Left lung (tissue), 10 donors: Measurements from ENCODE around the gene BOLA3. TPM values are rescaled to one million over a fixed set of nuclear protein-coding genes. Genes with fewer than 3 reads are reported as not detected.
"Not testable (repeated sequence)": the region's sequence is repeated elsewhere in the genome, so short reads cannot be mapped to it uniquely, and the experiment has no call there.

ENCODE experiments used
- ATAC-seq: fragments of 200-7000 bp; cut with Tn5 transposase; one replicate; pipeline ENCODE4 v1.9.1; 2020; ENCODE audit warnings: moderate library complexity
- DNase-seq, 4 donors: peaks; one replicate each; pipeline ENCODE4 v3.0.0-alpha.2; 2013 to 2020
- H3K27ac ChIP-seq, 2 donors: fragments of 200-600 bp; sonication (generic) in 1 of 2; one replicate each; pipeline versions ENCODE4 v1.5.0 to v1.8.0; 2020 to 2021
- H3K27me3 ChIP-seq, 2 donors: fragments of 200-600 bp; sonication (generic) in 1 of 2; one replicate each; pipeline versions ENCODE4 v1.5.0 to v1.8.0; 2020 to 2021
- H3K36me3 ChIP-seq, 2 donors: fragments of 200-600 bp; sonication (generic) in 1 of 2; one replicate each; pipeline versions ENCODE4 v1.5.0 to v1.8.0; 2020 to 2021
- H3K4me1 ChIP-seq, 2 donors: fragments of 200-600 bp; one replicate each; pipeline ENCODE4 v1.8.0; 2021
- H3K4me3 ChIP-seq, 2 donors: fragments of 200-600 bp; sonication (generic) in 1 of 2; one replicate each; pipeline versions ENCODE4 v1.5.0 to v1.8.0; 2020 to 2021; ENCODE audit warnings: mild to moderate bottlenecking in 1 of 2
- H3K9me3 ChIP-seq, 2 donors: fragments of 200-600 bp; sonication (generic) in 1 of 2; one replicate each; pipeline versions ENCODE4 v1.5.0 to v1.8.0; 2020 to 2021
- intact Hi-C, 2 donors: fragments of 100-400 bp; cut with DNase I; formaldehyde crosslinking; loops; one replicate each; pipeline versions ENCODE4 v1.11.2 to v1.14.2; 2022
- polyA plus RNA-seq, 6 donors: library from polyadenylated mRNA; unstranded; fragments of 120-200 nt; gene quantifications; one replicate each; pipeline ENCODE4 v1.2.1, GENCODE V29; 2013; ENCODE audit not compliant: insufficient read length in 6 of 6
- total RNA-seq, 2 donors: library from RNA; stranded (reverse); fragmentation: NEBNext Ultra II Directional; extraction: Animal tissue kit (Norgen Biotek cat#: 25700); gene quantifications; one replicate each; pipeline ENCODE4 v1.2.1, GENCODE V29; 2021
- TF ChIP-seq, protein P1 (sequence below), 2 donors: fragments of 200-600 bp; sonication (generic) in 1 of 2; IDR thresholded peaks; one replicate each; pipeline versions ENCODE4 v1.5.0 to v1.8.0; 2021; ENCODE audit warnings: antibody characterized with exemption in 2 of 2
- donor health status: DM: no; HTN: yes; CAD: no.
- donor health status: DM: no; HTN: no; CAD: no.

BOLA3 gene
- total and polyA plus RNA-seq, 8 donors: 16.5 to 39.6 (median 21.9) TPM

DNA sequence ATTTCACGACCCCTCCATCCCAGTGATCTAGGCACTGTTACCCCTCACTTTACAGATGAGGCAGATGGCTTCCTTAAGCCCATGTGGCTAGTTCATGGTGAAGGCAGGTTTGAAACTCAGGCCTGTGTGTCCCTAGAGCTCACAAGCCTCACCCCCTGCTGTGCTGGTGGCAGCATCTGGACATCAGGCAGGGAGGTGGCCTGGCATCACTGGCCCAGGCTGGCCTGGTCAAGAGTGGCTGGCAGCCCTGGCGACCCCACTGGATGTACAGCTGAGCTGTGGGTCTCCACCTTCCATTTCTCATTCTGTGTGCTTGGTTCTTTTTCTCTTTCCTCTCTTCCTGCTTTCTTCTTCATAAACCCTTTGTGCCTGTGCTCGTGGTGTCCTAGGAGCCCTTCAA is 56.3 kb downstream of the BOLA3 start:
- Histone ChIP-seq H3K36me3 (peaks cover 0 to 100% of the 10 kb centered on the region in 2 donors), H3K27ac (no peak overlapping the region), H3K4me3 (no peak overlapping the region), H3K4me1 (no peaks in the 10 kb centered on the region), H3K9me3 (no peaks in the 10 kb centered on the region), H3K27me3 (no peaks in the 10 kb centered on the region)
- intact Hi-C loops: no loop called here
- DNase-seq: no peak
- no peak for ATAC-seq
- TF ChIP-seq, protein P1, sequence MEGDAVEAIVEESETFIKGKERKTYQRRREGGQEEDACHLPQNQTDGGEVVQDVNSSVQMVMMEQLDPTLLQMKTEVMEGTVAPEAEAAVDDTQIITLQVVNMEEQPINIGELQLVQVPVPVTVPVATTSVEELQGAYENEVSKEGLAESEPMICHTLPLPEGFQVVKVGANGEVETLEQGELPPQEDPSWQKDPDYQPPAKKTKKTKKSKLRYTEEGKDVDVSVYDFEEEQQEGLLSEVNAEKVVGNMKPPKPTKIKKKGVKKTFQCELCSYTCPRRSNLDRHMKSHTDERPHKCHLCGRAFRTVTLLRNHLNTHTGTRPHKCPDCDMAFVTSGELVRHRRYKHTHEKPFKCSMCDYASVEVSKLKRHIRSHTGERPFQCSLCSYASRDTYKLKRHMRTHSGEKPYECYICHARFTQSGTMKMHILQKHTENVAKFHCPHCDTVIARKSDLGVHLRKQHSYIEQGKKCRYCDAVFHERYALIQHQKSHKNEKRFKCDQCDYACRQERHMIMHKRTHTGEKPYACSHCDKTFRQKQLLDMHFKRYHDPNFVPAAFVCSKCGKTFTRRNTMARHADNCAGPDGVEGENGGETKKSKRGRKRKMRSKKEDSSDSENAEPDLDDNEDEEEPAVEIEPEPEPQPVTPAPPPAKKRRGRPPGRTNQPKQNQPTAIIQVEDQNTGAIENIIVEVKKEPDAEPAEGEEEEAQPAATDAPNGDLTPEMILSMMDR (IDR thresholded peaks at IDR 0.05): no peak

DNA sequence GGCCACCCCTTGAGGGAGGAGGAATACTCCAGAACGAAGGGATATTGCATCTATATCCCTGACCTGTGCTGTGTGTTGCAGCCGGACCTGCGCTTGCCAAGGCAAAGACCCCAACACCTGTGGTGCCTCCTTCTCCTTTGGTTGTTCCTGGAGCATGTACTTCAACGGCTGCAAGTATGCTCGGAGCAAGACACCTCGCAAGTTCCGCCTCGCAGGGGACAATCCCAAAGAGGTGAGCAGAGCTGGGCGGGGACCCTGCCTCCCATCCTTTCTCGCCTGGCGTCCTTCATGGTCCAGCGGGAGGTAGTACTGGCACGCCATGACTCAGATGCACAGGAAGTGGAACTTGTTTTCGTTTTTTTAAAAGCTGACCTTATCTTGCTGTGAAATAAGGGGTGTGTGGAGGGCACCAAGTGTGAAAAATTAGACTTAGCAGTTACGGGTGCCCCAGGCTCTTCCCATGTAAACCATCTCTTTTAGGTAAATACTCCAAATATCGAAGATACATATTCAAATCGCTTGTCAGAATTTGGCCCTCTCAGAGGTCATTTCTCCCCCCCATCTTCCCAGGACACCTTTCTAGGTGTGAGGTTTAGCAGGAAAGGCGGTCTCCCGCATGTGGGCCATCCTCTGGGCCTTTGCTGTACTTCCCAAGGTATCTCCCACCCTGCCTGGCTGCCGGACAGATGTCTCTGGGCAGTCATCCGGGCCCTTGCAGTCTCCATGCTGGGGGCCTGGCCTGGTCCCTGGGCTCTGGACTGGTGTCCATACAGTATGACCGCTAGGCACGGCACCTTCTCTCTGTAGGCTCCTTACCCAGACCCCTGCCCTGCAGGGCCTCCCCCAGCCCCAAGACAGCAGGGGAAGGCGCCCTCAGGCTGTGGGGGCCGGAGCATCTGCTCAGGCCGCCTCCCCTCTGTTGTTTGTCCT is 57.6 kb downstream of the BOLA3 start:
- DNase-seq: no peak
- no peaks in the 10 kb centered on the region for H3K4me1 ChIP-seq
- no peak overlapping the region for H3K4me3 ChIP-seq
- TF ChIP-seq, protein P1 (IDR thresholded peaks at IDR 0.05): no peak
- H3K9me3 ChIP-seq: no peaks in the 10 kb centered on the region
- peaks cover 0 to 100% of the 10 kb centered on the region in 2 donors for H3K36me3 ChIP-seq
- no peak overlapping the region for H3K27ac ChIP-seq
- ATAC-seq: no peak
- H3K27me3 ChIP-seq: no peaks in the 10 kb centered on the region
- intact Hi-C loops: no loop called here

DNA sequence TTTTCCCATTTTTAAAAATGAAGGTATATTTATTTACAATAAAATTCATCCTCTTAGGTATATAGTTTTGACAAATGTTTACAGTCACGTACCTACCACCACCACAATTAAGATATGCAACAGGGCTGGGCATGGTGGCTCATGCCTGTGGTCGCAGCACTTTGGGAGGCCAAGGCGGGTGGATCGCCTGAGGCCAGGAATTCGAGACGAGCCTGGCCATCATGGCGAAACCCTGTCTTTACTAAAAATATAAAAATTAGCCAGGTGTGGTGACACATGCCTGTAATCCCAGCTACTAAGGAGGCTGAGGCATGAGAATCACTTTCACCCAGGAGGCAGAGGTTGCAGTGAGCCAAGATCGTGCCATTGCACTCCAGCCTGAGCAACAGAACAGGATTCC is 59.0 kb downstream of the BOLA3 start:
- intact Hi-C loops, H3K4me1 ChIP-seq, H3K4me3 ChIP-seq, H3K9me3 ChIP-seq, H3K27ac ChIP-seq, DNase-seq, ATAC-seq, H3K27me3 ChIP-seq: not testable (repeated sequence)
- peaks cover 0 to 100% of the 10 kb centered on the region in 2 donors for H3K36me3 ChIP-seq

DNA sequence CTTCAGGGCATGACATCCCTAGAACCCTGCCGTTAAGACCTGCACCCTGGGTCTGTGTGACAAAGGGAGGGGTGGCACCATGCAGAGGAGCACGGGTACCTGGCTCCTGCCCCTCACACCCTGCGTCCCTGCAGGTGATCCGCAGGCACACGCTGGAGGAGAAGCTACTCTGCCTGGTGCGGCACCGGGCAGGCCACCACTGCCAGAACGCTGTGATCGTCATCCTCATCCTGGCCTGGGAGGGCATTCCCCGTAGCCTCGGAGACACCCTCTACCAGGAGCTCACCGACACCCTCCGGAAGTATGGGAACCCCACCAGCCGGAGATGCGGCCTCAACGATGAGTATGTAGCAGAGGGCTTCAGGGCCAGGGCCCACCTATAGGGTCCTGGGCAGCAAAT is 60.0 kb downstream of the BOLA3 start:
- Histone ChIP-seq H3K36me3 (peaks cover 0 to 100% of the 10 kb centered on the region in 2 donors), H3K9me3 (no peaks in the 10 kb centered on the region), H3K27ac (no peak overlapping the region), H3K4me1 (no peaks in the 10 kb centered on the region), H3K4me3 (no peak overlapping the region), H3K27me3 (no peaks in the 10 kb centered on the region)
- TF ChIP-seq, protein P1 (IDR thresholded peaks at IDR 0.05): no peak
- no peak for DNase-seq
- no peak for ATAC-seq
- intact Hi-C loops: no loop called here

DNA sequence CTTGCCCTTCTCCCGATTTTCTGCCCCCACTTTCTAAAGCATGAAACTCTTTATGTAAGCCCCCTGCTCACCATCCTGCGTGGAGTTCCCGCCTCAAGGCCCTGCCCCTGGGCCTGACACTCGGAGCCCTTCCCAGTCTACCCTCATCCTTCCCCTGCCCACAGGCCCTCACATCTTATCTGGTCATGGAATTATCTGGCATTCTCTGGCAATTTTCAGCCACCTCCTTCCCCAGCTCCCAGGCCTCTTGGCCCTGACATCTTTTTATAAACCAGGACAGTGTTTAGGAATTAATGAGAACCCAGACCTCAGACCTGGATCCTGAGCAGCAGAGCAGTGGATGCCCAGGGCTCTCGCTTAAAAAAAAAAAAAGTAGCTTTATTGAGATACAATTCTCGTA is 61.7 kb downstream of the BOLA3 start:
- H3K4me3 ChIP-seq: no peak overlapping the region
- ATAC-seq: no peak
- H3K9me3 ChIP-seq: no peaks in the 10 kb centered on the region
- H3K27me3 ChIP-seq: no peaks in the 10 kb centered on the region
- H3K27ac ChIP-seq: no peak overlapping the region
- DNase-seq: no peak
- intact Hi-C loops: no loop called here
- H3K4me1 ChIP-seq: no peaks in the 10 kb centered on the region
- H3K36me3 ChIP-seq: peaks cover 0 to 100% of the 10 kb centered on the region in 2 donors
- TF ChIP-seq, protein P1 (IDR thresholded peaks at IDR 0.05): no peak

Other genes starting within 250 kb of the BOLA3 start
- gene DGUOK, start 221.0 kb downstream of the BOLA3 start, total RNA-seq: 10 to 100 TPM; 32.1 to 53.3 TPM
- gene DGUOK, start 221.0 kb downstream of the BOLA3 start, polyA plus RNA-seq: 10 to 100 TPM; 57.4 to 64.5 (median 61.0) TPM
- gene TET3, start 163.0 kb downstream of the BOLA3 start, total RNA-seq: 10 to 100 TPM; 16.6 to 32.1 TPM
- gene TET3, start 163.0 kb downstream of the BOLA3 start, polyA plus RNA-seq: 10 to 100 TPM; 18.9 to 22.8 (median 19.7) TPM
- 100 to 1,000 TPM; 120 to 154 TPM for gene MOB1A, start 31.0 kb upstream of the BOLA3 start, total RNA-seq
- 10 to 100 TPM; 78.8 to 94.5 (median 83.9) TPM for gene MOB1A, start 31.0 kb upstream of the BOLA3 start, polyA plus RNA-seq
- 10 to 100 TPM; 44.6 to 81.2 TPM for gene MTHFD2, start 50.7 kb upstream of the BOLA3 start, total RNA-seq
- 10 to 100 TPM; 12.8 to 21.5 (median 15.7) TPM for gene MTHFD2, start 50.7 kb upstream of the BOLA3 start, polyA plus RNA-seq
- gene SLC4A5, start 195.5 kb upstream of the BOLA3 start, total RNA-seq: 1 to 10 TPM; 2.0 to 8.2 TPM
- gene SLC4A5, start 195.5 kb upstream of the BOLA3 start, polyA plus RNA-seq: 10 to 100 TPM in 2 of 6 donors, 1 to 10 TPM in 4; 6.6 to 13.8 (median 8.0) TPM
- gene DCTN1, start 232.4 kb upstream of the BOLA3 start, total RNA-seq: 100 to 1,000 TPM; 121 to 132 TPM
- 100 to 1,000 TPM; 139 to 162 (median 153) TPM for gene DCTN1, start 232.4 kb upstream of the BOLA3 start, polyA plus RNA-seq